ENCODE results near the gene TUBA1C.

- TF ChIP-seq POLR2A (IDR thresholded peaks at IDR 0.05) (no peak), CTCF (IDR thresholded peaks at IDR 0.05) (peak in 1 of 4 experiments; percentile 2), POLR2AphosphoS5 (IDR thresholded peaks at IDR 0.05) (no peak)
Observed at GRCh38 chr12:49296836-49297694, 32.2 kb downstream of the TUBA1C start.
